Liver (tissue), 9 donors: ENCODE results near the gene TIAM2. TPM values are rescaled to one million over a fixed set of nuclear protein-coding genes. Genes with fewer than 3 reads are reported as not detected.
"Not testable (repeated sequence)": the region's sequence is repeated elsewhere in the genome, so short reads cannot be mapped to it uniquely, and the experiment has no call there.

Source experiments
- DNase-seq: peaks from one replicate; pipeline ENCODE4 v3.0.0-alpha.2; 2017; ENCODE audit warnings: low spot score
- H3K27ac ChIP-seq, 2 donors: one replicate each; pipeline ENCODE4 v1.7.0; 2013; ENCODE audit warnings: inconsistent platforms in 2 of 2, low read length in 2 of 2, control low read depth in 1 of 2, low read depth in 1 of 2, mild to moderate bottlenecking in 1 of 2
- H3K27me3 ChIP-seq, 4 donors: one replicate each; pipeline versions ENCODE4 v1.6.1 to v1.7.0; 2013; ENCODE audit warnings: low read length in 3 of 4, inconsistent platforms in 1 of 4, mild to moderate bottlenecking in 1 of 4, moderate library complexity in 1 of 4; ENCODE audit not compliant: control insufficient read depth in 4 of 4, insufficient read depth in 4 of 4
- H3K36me3 ChIP-seq, 4 donors: one replicate each; pipeline versions ENCODE4 v1.6.1 to v1.7.0; 2013; ENCODE audit warnings: low read length in 3 of 4, mild to moderate bottlenecking in 3 of 4, low read depth in 1 of 4, moderate library complexity in 1 of 4; ENCODE audit not compliant: control insufficient read depth in 4 of 4, insufficient read depth in 3 of 4
- H3K4me1 ChIP-seq, 4 donors: one replicate each; pipeline versions ENCODE4 v1.6.1 to v1.7.0; 2013; ENCODE audit warnings: low read length in 3 of 4, mild to moderate bottlenecking in 3 of 4, moderate library complexity in 1 of 4; ENCODE audit not compliant: control insufficient read depth in 4 of 4, insufficient read depth in 4 of 4
- H3K4me3 ChIP-seq, 3 donors: one replicate each; pipeline versions ENCODE4 v1.6.1 to v1.7.0; 2013; ENCODE audit warnings: low read length in 3 of 3, control low read depth in 1 of 3, low read depth in 1 of 3, mild to moderate bottlenecking in 1 of 3
- H3K9ac ChIP-seq, 2 donors: one replicate each; pipeline ENCODE4 v1.7.0; 2013; ENCODE audit warnings: low read length in 2 of 2, mild to moderate bottlenecking in 2 of 2, moderate library complexity in 2 of 2, control low read depth in 1 of 2, low read depth in 1 of 2
- H3K9me3 ChIP-seq, 4 donors: one replicate each; pipeline versions ENCODE4 v1.6.1 to v1.7.0; 2013; ENCODE audit warnings: low read length in 3 of 4; ENCODE audit not compliant: control insufficient read depth in 4 of 4
- ATF3 ChIP-seq: IDR thresholded peaks from 2 replicates; pipeline ENCODE4 v1.6.1; 2016; ENCODE audit warnings: antibody characterized with exemption
- CTCF ChIP-seq: fragments of 150-350 bp; IDR thresholded peaks from 2 replicates; pipeline ENCODE4 v1.5.1; 2017; ENCODE audit warnings: improper control_type of control experiment, low read depth, low read length; ENCODE audit not compliant: missing input control
- EGR1 ChIP-seq, 2 donors: IDR thresholded peaks; 2 replicates each; pipeline ENCODE4 v1.6.1; 2016 to 2018; ENCODE audit warnings: antibody characterized with exemption in 2 of 2, low read depth in 2 of 2
- FOXA2 ChIP-seq: IDR thresholded peaks from 2 replicates; pipeline ENCODE4 v1.6.1; 2016; ENCODE audit warnings: antibody characterized with exemption
- HNF4A ChIP-seq, 2 donors: conservative IDR thresholded peaks; 2 replicates each; pipeline ENCODE4 v1.6.1; 2016; ENCODE audit warnings: antibody characterized with exemption in 2 of 2, mild to moderate bottlenecking in 2 of 2
- NR2F2 ChIP-seq: IDR thresholded peaks from 2 replicates; pipeline ENCODE4 v1.6.1; 2016; ENCODE audit warnings: antibody characterized with exemption
- RAD21 ChIP-seq, 2 donors: IDR thresholded peaks; 2 replicates each; pipeline ENCODE4 v1.6.1; 2016; ENCODE audit warnings: antibody characterized with exemption in 2 of 2, mild to moderate bottlenecking in 2 of 2
- REST ChIP-seq: IDR thresholded peaks from 2 replicates; pipeline ENCODE4 v1.6.1; 2016; ENCODE audit warnings: antibody characterized with exemption, mild to moderate bottlenecking
- RXRA ChIP-seq, 2 donors: IDR thresholded peaks; 2 replicates each; pipeline ENCODE4 v1.6.1; 2017 to 2018; ENCODE audit warnings: antibody characterized with exemption in 2 of 2, mild to moderate bottlenecking in 1 of 2
- TAF1 ChIP-seq: conservative IDR thresholded peaks from 2 replicates; pipeline ENCODE4 v1.6.1; 2016; ENCODE audit warnings: antibody characterized with exemption, mild to moderate bottlenecking
- ZBTB33 ChIP-seq: IDR thresholded peaks from 2 replicates; pipeline ENCODE4 v1.6.1; 2016; ENCODE audit warnings: antibody characterized with exemption
- WGBS: extraction: QIAGEN DNeasy Blood & Tissue Kit; methylation state at CpG from one replicate; pipeline ENCODE4 v1.1.7; 2013; 5-methylcytosine and 5-hydroxymethylcytosine counted together
- polyA plus RNA-seq, 2 donors: library from polyadenylated mRNA; stranded (reverse) in 1 of 2; unstranded in 1 of 2; fragments of 200-250 nt in 1 of 2; fragments of >200 nt in 1 of 2; fragmentation: Nextera tagmentation in 1 of 2; extraction: Ambion mirVana in 1 of 2; gene quantifications; one replicate each; pipeline versions ENCODE4 v1.2.1 to v1.2.3, GENCODE V29; 2013 to 2015
- total RNA-seq, 2 donors: library from RNA; depleted of rRNA; stranded (reverse); fragments of >200 nt; gene quantifications; one replicate each; pipeline ENCODE4 v1.2.3, GENCODE V29; 2014
- donor health status: healthy.
- donor health status: healthy.
- donor health status: healthy.
- donor health status: healthy.
- donor health status: healthy.

TIAM2 gene
- total and polyA plus RNA-seq, 4 donors: 0.62 to 3.7 (median 2.4) TPM

- TF ChIP-seq EGR1 (IDR thresholded peaks at IDR 0.05; ENCODE audit: low read depth in 2 of 2) (no peak), ZBTB33 (no peak), CTCF (no peak)
- no peak for DNase-seq
- WGBS: 94% methylated on average over 6 of the region's 6 CpGs
Measured at GRCh38 chr6:155100591-155100990, 105.5 kb downstream of the TIAM2 start.

GRCh38 chr6:155103083-155103645, 108.0 kb downstream of the TIAM2 start:
- not testable (repeated sequence) for H3K4me1 ChIP-seq, H3K4me3 ChIP-seq, H3K9me3 ChIP-seq, H3K9ac ChIP-seq, H3K36me3 ChIP-seq, H3K27me3 ChIP-seq, DNase-seq, H3K27ac ChIP-seq
- WGBS: 90% methylated on average over 9 of the region's 9 CpGs

More at GRCh38 chr6:155100591-155100990, 105.5 kb downstream of the TIAM2 start:
- no peaks in the 10 kb centered on the region for H3K9me3 ChIP-seq
- no peaks in the 10 kb centered on the region for H3K4me1 ChIP-seq
- H3K27ac ChIP-seq: no peak overlapping the region
- no peak overlapping the region for H3K4me3 ChIP-seq
- H3K9ac ChIP-seq: no peak overlapping the region
- H3K36me3 ChIP-seq: no peaks in the 10 kb centered on the region
- H3K27me3 ChIP-seq: no peaks in the 10 kb centered on the region

- 72% methylated on average over 5 of the region's 5 CpGs for WGBS
- no peak overlapping the region for H3K27ac ChIP-seq
- no peaks in the 10 kb centered on the region for H3K9me3 ChIP-seq
- no peaks in the 10 kb centered on the region for H3K36me3 ChIP-seq
- DNase-seq: no peak
- no peaks in the 10 kb centered on the region for H3K4me1 ChIP-seq
- H3K4me3 ChIP-seq: no peak overlapping the region
- H3K27me3 ChIP-seq: no peaks in the 10 kb centered on the region
- no peak overlapping the region for H3K9ac ChIP-seq
- TF ChIP-seq FOXA2 (no peak), HNF4A (conservative IDR thresholded peaks at IDR 0.05) (no peak), NR2F2 (no peak), RXRA (IDR thresholded peaks at IDR 0.05) (no peak), REST (no peak), TAF1 (no peak), ATF3 (no peak), RAD21 (IDR thresholded peaks at IDR 0.05) (no peak)
Measured at GRCh38 chr6:155103816-155104366, 108.8 kb downstream of the TIAM2 start.
